C4-2B (cell line): ENCODE measurements around the gene SYT1.

Experiments used
- CTCF ChIP-seq: fragments of 450-650 bp; conservative IDR thresholded peaks from 2 replicates; pipeline ENCODE4 v1.5.1; 2017; ENCODE audit warnings: mild to moderate bottlenecking
- ZFX ChIP-seq: fragments of 450-650 bp; IDR thresholded peaks from 2 replicates; pipeline ENCODE4 v1.6.1; 2017

- TF ChIP-seq CTCF (no peak), ZFX (no peak)
These were observed 352.7 kb downstream of the SYT1 start for GRCh38 chr12:79217306-79217705.
